Caco-2 (cell line): ENCODE measurements around the gene ARHGEF16. TPM values are rescaled to one million over a fixed set of nuclear protein-coding genes. Genes with fewer than 3 reads are reported as not detected.

Source experiments
- BruUV-seq: library from RNA; stranded (reverse); fragments of 400-500 nt; replicated peaks from 2 replicates; lab custom pipeline; 2021; lab: Mats Ljungman, UMichigan
- CTCF ChIA-PET: fragments of 300-600 bp; sonication (Branson Sonifier 250); formaldehyde crosslinking; loops from one replicate; lab custom pipeline; 2022; ENCODE audit warnings: antibody characterized with exemption; lab: Charles Lee
- POLR2A ChIA-PET: fragments of 300-600 bp; sonication (Branson Sonifier 250); formaldehyde crosslinking; loops from one replicate; lab custom pipeline; 2022; ENCODE audit warnings: antibody characterized with exemption; lab: Charles Lee
- DNase-seq, 2 experiments: peaks; one replicate each; pipeline versions ENCODE4 v3.0.0 to v3.0.0-alpha.2; 2020 to 2022
- H3K27me3 ChIP-seq: replicated peaks from 2 replicates; pipeline ENCODE4 v1.6.0; 2011; ENCODE audit warnings: low read length; ENCODE audit not compliant: control insufficient read depth, insufficient read depth
- H3K36me3 ChIP-seq: 2 replicates; pipeline ENCODE4 v1.5.1; 2011; ENCODE audit warnings: low read length; ENCODE audit not compliant: control insufficient read depth, insufficient read depth
- H3K4me1 ChIP-seq: fragments of 250-450 bp; sonication (Bioruptor Pico); 2 replicates; pipeline ENCODE4 v1.5.1; 2020; ENCODE audit warnings: mild to moderate bottlenecking
- H3K4me3 ChIP-seq: 2 replicates; pipeline ENCODE4 v1.5.1; 2011; ENCODE audit warnings: low read depth, mild to moderate bottlenecking, control low read depth, low read length
- H3K9me3 ChIP-seq: fragments of 250-450 bp; sonication (Bioruptor Pico); 2 replicates; pipeline ENCODE4 v1.5.1; 2020; ENCODE audit warnings: mild to moderate bottlenecking, moderate library complexity
- H3K27ac Mint-ChIP-seq: one replicate; pipeline ENCODE4 v1.8.0; 2022; ENCODE audit warnings: mixed read lengths; ENCODE audit not compliant: unreplicated experiment
- H3K27me3 Mint-ChIP-seq: one replicate; pipeline ENCODE4 v1.8.0; 2022; ENCODE audit warnings: mixed read lengths; ENCODE audit not compliant: insufficient read depth, unreplicated experiment
- H3K36me3 Mint-ChIP-seq: one replicate; pipeline ENCODE4 v1.8.0; 2022; ENCODE audit warnings: mild to moderate bottlenecking, mixed read lengths; ENCODE audit not compliant: insufficient read depth, unreplicated experiment
- H3K4me1 Mint-ChIP-seq: one replicate; pipeline ENCODE4 v1.8.0; 2022; ENCODE audit warnings: low read depth, mixed read lengths; ENCODE audit not compliant: unreplicated experiment
- H3K4me3 Mint-ChIP-seq: one replicate; pipeline ENCODE4 v1.8.0; 2022; ENCODE audit warnings: mild to moderate bottlenecking, moderate library complexity, mixed read lengths; ENCODE audit not compliant: unreplicated experiment
- H3K9me3 Mint-ChIP-seq: one replicate; pipeline ENCODE4 v1.8.0; 2022; ENCODE audit warnings: mixed read lengths; ENCODE audit not compliant: unreplicated experiment
- CTCF ChIP-seq, 2 experiments: fragments of 200-600 bp in 1 of 2; IDR thresholded peaks; 1 replicate in 1 of 2; 2 replicates in 1 of 2; pipeline versions ENCODE4 v1.5.1 to v1.8.0; 2011 to 2022; ENCODE audit warnings: antibody characterized with exemption in 1 of 2, control low read depth in 1 of 2, inconsistent platforms in 1 of 2, low read depth in 1 of 2, low read length in 1 of 2, mild to moderate bottlenecking in 1 of 2, moderate library complexity in 1 of 2; ENCODE audit not compliant: insufficient read depth in 1 of 2, severe bottlenecking in 1 of 2, unreplicated experiment in 1 of 2
- intact Hi-C: fragments of 100-400 bp; cut with micrococcal nuclease; formaldehyde crosslinking; loops from one replicate; pipeline ENCODE4 v1.10.0; 2022; ENCODE audit not compliant: unreplicated experiment
- total RNA-seq: library from RNA; stranded (reverse); gene quantifications from 2 replicates; pipeline ENCODE4 v1.2.3, GENCODE V29; 2022

Gene ARHGEF16
- total RNA-seq, 1 experiment from 2014 or later = 40.6 TPM

GRCh38 chr1:3471356-3472087, 17.1 kb downstream of the ARHGEF16 start:
- Mint-ChIP-seq H3K9me3 (no peaks in the 10 kb centered on the region), H3K36me3 (peaks cover 16% of the 10 kb centered on the region), H3K4me1 (peaks cover 10% of the 10 kb centered on the region), H3K4me3 (no peak overlapping the region), H3K27ac (peak overlapping the region; percentile 95), H3K27me3 (no peaks in the 10 kb centered on the region)
- intact Hi-C loops = loop anchor here (1.0 kb wide), 2 partner anchors 11 to 18 kb away; no protein-coding TSS in a partner anchor
- H3K4me3 ChIP-seq = no peak overlapping the region
- POLR2A ChIA-PET = interaction anchor here (0.5 to 1.4 kb wide), 2 partner anchors 18 to 1563 kb away, joined by 3 to 31 read pairs; partner anchors contain the start of gene ARHGEF16
- no peaks in the 10 kb centered on the region; the same call in 1 of the 2 replicates for H3K36me3 ChIP-seq
- no peaks in the 10 kb centered on the region for H3K9me3 ChIP-seq
- peak; percentile 82 to 88 for DNase-seq
- peaks cover 18% of the 10 kb centered on the region for H3K4me1 ChIP-seq
- H3K27me3 ChIP-seq = no peaks in the 10 kb centered on the region
- TF ChIP-seq CTCF (IDR thresholded peaks at IDR 0.05; ENCODE audit: insufficient read depth in 1 of 2, low read depth in 1 of 2, low read length in 1 of 2, severe bottlenecking in 1 of 2, unreplicated experiment in 1 of 2) = peak; percentile 58 to 71
- CTCF ChIA-PET = interaction anchor here (0.5 to 2.1 kb wide), 10 partner anchors 8 to 1276 kb away, joined by 3 to 173 read pairs (median 4); partner anchors contain the start of genes ARHGEF16 and PANK4
- BruUV-seq = TSS peak; percentile 30

GRCh38 chr1:3472088-3472850, 17.8 kb downstream of the ARHGEF16 start:
- peaks cover 18% of the 10 kb centered on the region for H3K4me1 ChIP-seq
- no TSS peak for BruUV-seq
- Mint-ChIP-seq H3K27me3 (no peaks in the 10 kb centered on the region), H3K36me3 (peaks cover 18% of the 10 kb centered on the region), H3K9me3 (no peaks in the 10 kb centered on the region), H3K4me1 (peaks cover 10% of the 10 kb centered on the region), H3K27ac (peak overlapping the region; percentile 95), H3K4me3 (no peak overlapping the region)
- intact Hi-C loops = no loop called here
- no peaks in the 10 kb centered on the region for H3K9me3 ChIP-seq
- H3K4me3 ChIP-seq = no peak overlapping the region
- H3K36me3 ChIP-seq = no peaks in the 10 kb centered on the region; the same call in 1 of the 2 replicates
- POLR2A ChIA-PET = interaction anchor here (0.6 to 1.4 kb wide), 2 partner anchors 18 to 20 kb away, joined by 3 to 31 read pairs; partner anchors contain the start of gene ARHGEF16
- no peaks in the 10 kb centered on the region for H3K27me3 ChIP-seq
- TF ChIP-seq CTCF (IDR thresholded peaks at IDR 0.05; ENCODE audit: insufficient read depth in 1 of 2, low read depth in 1 of 2, low read length in 1 of 2, severe bottlenecking in 1 of 2, unreplicated experiment in 1 of 2) = no peak
- CTCF ChIA-PET = interaction anchor here (1.2 to 2.1 kb wide), 4 partner anchors 9 to 19 kb away, joined by 4 to 173 read pairs (median 5); partner anchors contain the start of gene ARHGEF16
- no peak for DNase-seq

- peaks cover 10% of the 10 kb centered on the region for H3K4me1 Mint-ChIP-seq
- TF ChIP-seq CTCF (IDR thresholded peaks at IDR 0.05; ENCODE audit: insufficient read depth in 1 of 2, low read depth in 1 of 2, low read length in 1 of 2, severe bottlenecking in 1 of 2, unreplicated experiment in 1 of 2) = no peak
- no peak overlapping the region for H3K27ac Mint-ChIP-seq
- H3K4me3 ChIP-seq = no peak overlapping the region
- no peaks in the 10 kb centered on the region for H3K27me3 ChIP-seq
- no TSS peak for BruUV-seq
- H3K4me1 ChIP-seq = peaks cover 18% of the 10 kb centered on the region
- no peaks in the 10 kb centered on the region for H3K9me3 ChIP-seq
- ChIA-PET POLR2A (interaction anchor here (0.6 kb wide), 1 partner anchor 20 kb away, joined by 3 read pairs; no protein-coding TSS in a partner anchor), CTCF (interaction anchor here (1.8 to 2.1 kb wide), 2 partner anchors 10 to 20 kb away, joined by 4 to 173 read pairs; no protein-coding TSS in a partner anchor)
- no peak overlapping the region for H3K4me3 Mint-ChIP-seq
- no peaks in the 10 kb centered on the region; the same call in 1 of the 2 replicates for H3K36me3 ChIP-seq
- H3K36me3 Mint-ChIP-seq = peaks cover 18% of the 10 kb centered on the region
- H3K9me3 Mint-ChIP-seq = no peaks in the 10 kb centered on the region
- H3K27me3 Mint-ChIP-seq = no peaks in the 10 kb centered on the region
- no peak for DNase-seq
- intact Hi-C loops = no loop called here
These were observed 18.4 kb downstream of the ARHGEF16 start for GRCh38 chr1:3472906-3473305.
